Skeletal muscle tissue (tissue), 4 donors: ENCODE measurements around the gene ANKS4B. TPM values are rescaled to one million over a fixed set of nuclear protein-coding genes. Genes with fewer than 3 reads are reported as not detected.
"Not testable (repeated sequence)": the region's sequence is repeated elsewhere in the genome, so short reads cannot be mapped to it uniquely, and the experiment has no call there.

Source experiments
- H3K27ac ChIP-seq: one replicate; pipeline ENCODE4 v1.7.0; 2013; ENCODE audit warnings: mild to moderate bottlenecking, low read depth, low read length, inconsistent platforms
- H3K27me3 ChIP-seq, 3 donors: one replicate each; pipeline ENCODE4 v1.7.0; 2013; ENCODE audit warnings: low read length in 3 of 3; ENCODE audit not compliant: control insufficient read depth in 3 of 3, insufficient read depth in 3 of 3
- H3K36me3 ChIP-seq, 3 donors: one replicate each; pipeline ENCODE4 v1.7.0; 2013; ENCODE audit warnings: low read length in 3 of 3; ENCODE audit not compliant: control insufficient read depth in 3 of 3, insufficient read depth in 3 of 3
- H3K4me1 ChIP-seq, 3 donors: one replicate each; pipeline ENCODE4 v1.7.0; 2013; ENCODE audit warnings: low read length in 3 of 3, mild to moderate bottlenecking in 3 of 3; ENCODE audit not compliant: control insufficient read depth in 3 of 3, insufficient read depth in 3 of 3
- H3K4me3 ChIP-seq, 3 donors: one replicate each; pipeline ENCODE4 v1.7.0; 2013; ENCODE audit warnings: low read length in 3 of 3
- H3K9ac ChIP-seq, 3 donors: one replicate each; pipeline ENCODE4 v1.7.0; 2013; ENCODE audit warnings: low read length in 3 of 3, mild to moderate bottlenecking in 3 of 3, moderate library complexity in 2 of 3, low read depth in 1 of 3
- H3K9me3 ChIP-seq, 3 donors: one replicate each; pipeline ENCODE4 v1.7.0; 2013; ENCODE audit warnings: low read length in 3 of 3; ENCODE audit not compliant: control insufficient read depth in 3 of 3
- total RNA-seq: library from RNA; depleted of rRNA; stranded (reverse); fragments of >200 nt; gene quantifications from one replicate; pipeline ENCODE4 v1.2.3, GENCODE V29; 2014
- donor health status: Osteomylitis.

ANKS4B gene
- total RNA-seq, 1 donor from 2014 or later: not detected

DNA sequence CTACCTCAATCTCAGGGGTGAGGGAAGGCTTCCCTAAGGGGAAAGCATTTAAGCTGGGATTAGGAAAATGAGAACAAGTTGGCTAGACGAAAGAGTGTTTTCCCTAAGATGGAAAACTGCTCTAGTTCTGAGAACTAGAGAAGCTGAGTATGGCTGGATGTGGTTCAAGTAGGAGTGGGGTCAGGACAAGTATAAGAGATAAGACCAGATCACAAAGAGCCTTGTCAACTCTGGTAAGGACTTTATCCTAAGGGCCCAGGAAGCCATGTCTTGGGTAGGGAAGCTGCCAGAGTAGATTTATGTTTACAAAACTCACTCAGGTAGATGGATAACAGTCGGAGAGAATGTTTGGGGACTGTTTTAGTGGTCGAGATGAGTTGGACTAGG, 1.7 kb downstream of the ANKS4B start:
- Histone ChIP-seq H3K27me3 (peaks cover 0 to 5% (median 0%) of the 10 kb centered on the region in 3 donors), H3K36me3 (no peaks in the 10 kb centered on the region), H3K27ac (no peak overlapping the region), H3K4me3 (no peak overlapping the region), H3K9ac (no peak overlapping the region), H3K4me1 (no peaks in the 10 kb centered on the region), H3K9me3 (no peaks in the 10 kb centered on the region)

DNA sequence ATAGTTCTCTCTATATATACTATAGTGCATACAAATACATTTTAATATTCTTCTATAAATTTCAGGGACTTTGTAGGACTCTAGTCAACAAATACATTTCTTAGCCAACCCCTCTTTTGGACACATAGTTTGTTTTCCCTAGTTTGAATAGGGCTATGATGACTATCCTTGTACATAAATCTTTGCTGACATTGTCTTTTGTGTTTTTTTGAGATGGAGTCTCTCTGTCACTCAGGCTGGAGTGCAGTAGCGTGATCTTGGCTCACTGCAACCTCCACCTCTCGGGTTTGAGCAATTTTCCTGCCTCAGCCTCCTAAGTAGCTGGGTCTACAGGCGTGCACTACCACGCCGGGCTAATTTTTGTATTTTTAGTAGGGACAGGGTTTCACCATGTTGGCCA, 3.3 kb downstream of the ANKS4B start:
- H3K36me3 ChIP-seq: no peaks in the 10 kb centered on the region
- no peak overlapping the region for H3K27ac ChIP-seq
- H3K4me1 ChIP-seq: no peaks in the 10 kb centered on the region
- H3K9ac ChIP-seq: no peak overlapping the region
- H3K9me3 ChIP-seq: no peaks in the 10 kb centered on the region
- no peak overlapping the region for H3K4me3 ChIP-seq
- H3K27me3 ChIP-seq: peaks cover 0 to 5% (median 0%) of the 10 kb centered on the region in 3 donors

DNA sequence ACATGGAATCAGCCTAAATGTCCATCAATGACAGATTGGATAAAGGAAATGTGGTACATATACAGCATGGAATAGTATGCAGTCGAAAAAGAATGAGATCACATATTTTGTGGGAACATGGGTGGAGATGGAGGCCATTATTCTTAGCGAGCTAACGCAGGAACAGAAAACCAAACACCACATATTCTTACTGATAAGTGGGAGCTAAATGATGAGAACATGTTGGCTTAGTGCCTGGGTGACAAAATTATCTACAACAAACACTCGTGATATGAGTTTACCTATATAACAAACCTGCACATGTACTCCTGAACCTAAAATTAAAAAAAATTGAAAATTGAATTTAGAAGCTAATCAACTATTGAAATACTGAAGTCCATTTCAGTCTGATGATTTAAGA, 6.1 kb downstream of the ANKS4B start:
- H3K4me3 ChIP-seq: no peak overlapping the region
- H3K27ac ChIP-seq: no peak overlapping the region
- no peaks in the 10 kb centered on the region for H3K9me3 ChIP-seq
- no peaks in the 10 kb centered on the region for H3K27me3 ChIP-seq
- H3K36me3 ChIP-seq: no peaks in the 10 kb centered on the region
- H3K4me1 ChIP-seq: no peaks in the 10 kb centered on the region
- H3K9ac ChIP-seq: no peak overlapping the region

- Histone ChIP-seq H3K36me3 (no peaks in the 10 kb centered on the region), H3K9ac (no peak overlapping the region), H3K4me1 (no peaks in the 10 kb centered on the region)
Observed at GRCh38 chr16:21242756-21243155, 9.3 kb downstream of the ANKS4B start.

DNA sequence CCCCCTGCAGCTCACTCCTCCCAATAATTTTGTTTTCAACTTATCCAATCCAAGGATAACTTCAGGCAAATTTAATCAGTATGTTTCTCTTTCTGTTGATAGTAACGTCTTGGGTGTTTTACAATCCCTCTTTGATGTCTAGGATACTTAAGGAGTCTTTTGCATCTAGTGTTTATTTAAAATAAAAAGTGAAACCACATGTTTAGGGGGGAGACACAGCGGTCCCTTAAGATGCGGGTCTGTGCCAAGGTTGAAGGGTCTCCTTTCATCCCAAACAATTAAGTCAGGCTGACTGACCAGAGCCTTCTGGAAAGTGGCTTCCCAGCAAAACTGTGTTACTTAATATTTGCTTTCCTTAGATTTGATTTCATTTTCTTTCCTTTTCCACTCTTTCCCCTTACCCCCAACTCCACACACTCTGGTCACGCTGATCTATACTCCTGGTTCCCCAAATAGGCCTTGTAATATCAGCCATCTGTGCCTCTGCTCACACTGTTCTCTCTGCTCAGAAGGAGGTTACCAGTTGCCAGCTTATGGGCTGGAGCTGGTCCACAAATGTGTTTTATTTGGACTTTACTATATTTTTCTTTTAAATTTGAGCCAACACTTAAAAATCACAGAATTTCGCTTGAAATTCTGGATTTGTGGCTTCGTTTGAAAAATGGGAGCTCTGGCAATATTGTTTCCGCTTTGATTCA, 11.2 kb downstream of the ANKS4B start:
- peaks cover 0 to 4% (median 0%) of the 10 kb centered on the region in 3 donors for H3K27me3 ChIP-seq
- H3K36me3 ChIP-seq: no peaks in the 10 kb centered on the region
- no peak overlapping the region for H3K9ac ChIP-seq
- no peaks in the 10 kb centered on the region for H3K9me3 ChIP-seq
- H3K27ac ChIP-seq: no peak overlapping the region
- no peak overlapping the region for H3K4me3 ChIP-seq
- no peaks in the 10 kb centered on the region for H3K4me1 ChIP-seq

More at GRCh38 chr16:21242756-21243155, 9.3 kb downstream of the ANKS4B start:
- Histone ChIP-seq H3K27ac (no peak overlapping the region), H3K9me3 (no peaks in the 10 kb centered on the region), H3K27me3 (peaks cover 0 to 4% (median 0%) of the 10 kb centered on the region in 3 donors), H3K4me3 (no peak overlapping the region)

DNA sequence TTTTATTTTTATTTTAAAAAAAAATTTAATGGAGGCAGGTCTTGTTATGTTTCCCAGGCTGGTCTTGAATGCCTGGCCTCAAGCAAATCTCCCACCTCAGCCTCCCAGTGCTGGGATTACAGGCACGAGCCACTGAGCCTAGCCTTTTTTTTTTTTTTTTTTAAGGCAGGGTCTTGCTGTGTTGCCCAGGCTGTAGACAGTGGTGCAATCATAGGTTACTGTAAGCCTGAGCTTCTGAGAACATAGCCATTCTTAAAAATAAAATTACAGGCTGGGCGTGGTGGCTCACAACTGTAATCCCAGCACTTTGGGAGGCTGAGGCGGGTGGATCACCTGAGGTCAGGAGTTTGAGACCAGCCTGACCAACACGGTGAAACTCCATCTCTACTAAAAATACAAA, 14.7 kb downstream of the ANKS4B start:
- H3K27me3 ChIP-seq, H3K4me3 ChIP-seq, H3K9me3 ChIP-seq, H3K9ac ChIP-seq, H3K4me1 ChIP-seq, H3K36me3 ChIP-seq, H3K27ac ChIP-seq: not testable (repeated sequence)

- Histone ChIP-seq H3K27ac (no peak overlapping the region), H3K4me3 (no peak overlapping the region), H3K27me3 (peaks cover 3 to 7% (median 4%) of the 10 kb centered on the region in 3 donors), H3K36me3 (no peaks in the 10 kb centered on the region), H3K4me1 (no peaks in the 10 kb centered on the region), H3K9ac (no peak overlapping the region), H3K9me3 (no peaks in the 10 kb centered on the region)
Observed at GRCh38 chr16:21250072-21250923, 16.8 kb downstream of the ANKS4B start.

GRCh38 chr16:21253470-21253869, 20.0 kb downstream of the ANKS4B start:
- peaks cover 3 to 8% (median 4%) of the 10 kb centered on the region in 3 donors for H3K27me3 ChIP-seq
- no peaks in the 10 kb centered on the region for H3K9me3 ChIP-seq
- H3K9ac ChIP-seq: no peak overlapping the region
- no peaks in the 10 kb centered on the region for H3K36me3 ChIP-seq
- H3K27ac ChIP-seq: no peak overlapping the region
- H3K4me3 ChIP-seq: no peak overlapping the region
- no peaks in the 10 kb centered on the region for H3K4me1 ChIP-seq

- Histone ChIP-seq H3K4me1 (no peaks in the 10 kb centered on the region), H3K27me3 (peaks cover 0 to 4% (median 0%) of the 10 kb centered on the region in 3 donors), H3K4me3 (no peak overlapping the region), H3K36me3 (no peaks in the 10 kb centered on the region), H3K9me3 (no peaks in the 10 kb centered on the region), H3K9ac (no peak overlapping the region), H3K27ac (no peak overlapping the region)
Observed at GRCh38 chr16:21256636-21257035, 23.1 kb downstream of the ANKS4B start.

- H3K27ac ChIP-seq: no peak overlapping the region
- peaks cover 0 to 4% (median 0%) of the 10 kb centered on the region in 3 donors for H3K27me3 ChIP-seq
- H3K4me1 ChIP-seq: no peaks in the 10 kb centered on the region
- no peak overlapping the region for H3K9ac ChIP-seq
- H3K9me3 ChIP-seq: no peaks in the 10 kb centered on the region
- H3K36me3 ChIP-seq: no peaks in the 10 kb centered on the region
- no peak overlapping the region for H3K4me3 ChIP-seq
Observed at GRCh38 chr16:21257284-21257683, 23.8 kb downstream of the ANKS4B start.
